GM23248 (cell line): Measurements from ENCODE around the gene ZNF205.

Source experiments
- EZH2 ChIP-seq: fragments of 200-600 bp; sonication (generic); IDR thresholded peaks from 2 replicates; pipeline ENCODE4 v1.6.1; 2018; ENCODE audit warnings: antibody characterized with exemption, mild to moderate bottlenecking; ENCODE audit not compliant: insufficient read depth, poor library complexity, severe bottlenecking
- EZH2phosphoT487 ChIP-seq: fragments of 200-600 bp; sonication (generic); IDR thresholded peaks from 2 replicates; pipeline ENCODE4 v1.6.1; 2018; ENCODE audit warnings: antibody characterized with exemption, moderate library complexity, mild to moderate bottlenecking, low read depth; ENCODE audit not compliant: insufficient read depth

GRCh38 chr16:3085868-3086595 lies 26.4 kb upstream of the ZNF205 start:
- TF ChIP-seq EZH2phosphoT487 (no peak), EZH2 (no peak)
